HL-60/S4 treated with retinoic acid at 250 ng/mL for 4 days and 3 days (cell line): ENCODE measurements around the gene AMIGO3.
"Not testable (repeated sequence)": the region's sequence is repeated elsewhere in the genome, so short reads cannot be mapped to it uniquely, and the experiment has no call there.

ENCODE experiments used
- in situ Hi-C: fragments of 300-500 bp; cut with MboI; formaldehyde crosslinking; loops from 2 replicates; pipeline ENCODE4 v1.7.0; 2022; ENCODE audit warnings: low sequenced_read_pairs

Gene AMIGO3

GRCh38 chr3:49689908-49690624, 29.4 kb downstream of the AMIGO3 start:
- in situ Hi-C loops: not testable (repeated sequence)

GRCh38 chr3:49689046-49689907, 30.2 kb downstream of the AMIGO3 start, which contains the start of the genes MST1 and RNF123:
Gene MST1, minus strand, starts transcription at chr3:49689474. Its CDS starts 783 bp downstream, at chr3:49688691.
Gene RNF123, plus strand, starts transcription at chr3:49689557. Its CDS starts 1,609 bp downstream, at chr3:49691166.
- in situ Hi-C loops: no loop called here

- in situ Hi-C loops: not testable (repeated sequence)
Observed at GRCh38 chr3:49688338-49689045, 31.0 kb downstream of the AMIGO3 start.

GRCh38 chr3:49687424-49687795, 32.1 kb downstream of the AMIGO3 start:
- in situ Hi-C loops: not testable (repeated sequence)

- in situ Hi-C loops: not testable (repeated sequence)
Observed at GRCh38 chr3:49686769-49687423, 32.6 kb downstream of the AMIGO3 start.

GRCh38 chr3:49686346-49686745, 33.1 kb downstream of the AMIGO3 start:
- in situ Hi-C loops: not testable (repeated sequence)

- in situ Hi-C loops: not testable (repeated sequence)
Observed at GRCh38 chr3:49685846-49686245, 33.6 kb downstream of the AMIGO3 start.

GRCh38 chr3:49685103-49685502, 34.4 kb downstream of the AMIGO3 start:
- in situ Hi-C loops: not testable (repeated sequence)

- in situ Hi-C loops: not testable (repeated sequence)
Observed at GRCh38 chr3:49684453-49684852, 35.0 kb downstream of the AMIGO3 start.

GRCh38 chr3:49683162-49683561, 36.3 kb downstream of the AMIGO3 start:
- in situ Hi-C loops: no loop called here

GRCh38 chr3:49681543-49681942, 37.9 kb downstream of the AMIGO3 start:
- in situ Hi-C loops: no loop called here

- in situ Hi-C loops: no loop called here
Observed at GRCh38 chr3:49681232-49681522, 38.3 kb downstream of the AMIGO3 start.

GRCh38 chr3:49680493-49681231, 38.8 kb downstream of the AMIGO3 start:
- in situ Hi-C loops: no loop called here

- in situ Hi-C loops: no loop called here
Observed at GRCh38 chr3:49675912-49676311, 43.6 kb downstream of the AMIGO3 start.

- in situ Hi-C loops: no loop called here
Observed at GRCh38 chr3:49674497-49674983, 44.9 kb downstream of the AMIGO3 start.

GRCh38 chr3:49673715-49674496, 45.6 kb downstream of the AMIGO3 start, which contains the start of gene APEH:
Gene APEH, plus strand, starts transcription at chr3:49674351. Its CDS starts 51 bp downstream, at chr3:49674402.
- in situ Hi-C loops: no loop called here

- in situ Hi-C loops: no loop called here
Observed at GRCh38 chr3:49673121-49673714, 46.3 kb downstream of the AMIGO3 start.
